Airway epithelial cell (primary cell): Measurements from ENCODE around the gene PLP2. TPM values are rescaled to one million over a fixed set of nuclear protein-coding genes. Genes with fewer than 3 reads are reported as not detected.

ENCODE experiments used
- total RNA-seq: library from RNA; depleted of rRNA; stranded (reverse); fragments of >200 nt; gene quantifications from 2 replicates; pipeline ENCODE4 v1.2.3, GENCODE V29; 2015

PLP2 gene
- total RNA-seq: 97.5 and 130 TPM in 2 replicates

GRCh38 chrX:49171752-49172279, at the start of gene PLP2:
PLP2 (plus strand) TSS chrX:49171898; CDS start chrX:49172001, 103 bp downstream.

DNA sequence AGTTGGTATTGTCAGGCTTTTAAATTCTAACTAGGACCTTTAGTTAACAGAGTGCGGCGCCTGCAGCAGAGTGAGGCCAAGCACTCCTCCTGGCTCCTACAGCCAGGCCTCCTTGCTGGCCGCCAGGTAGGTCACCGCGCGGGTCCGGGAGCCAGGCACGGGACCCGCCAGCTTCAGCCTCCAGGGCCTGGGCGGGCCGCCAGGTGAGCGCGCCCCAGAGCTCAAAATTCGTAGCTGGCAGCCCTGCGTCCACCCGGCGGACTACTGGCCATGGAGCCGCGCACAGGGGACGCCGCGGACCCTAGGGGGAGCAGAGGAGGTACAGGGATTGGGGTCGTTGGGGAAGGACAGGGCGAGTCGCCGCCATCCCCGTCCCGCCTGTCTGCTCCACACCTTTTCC, 9.1 kb upstream of the PLP2 start, which contains the start of gene MAGIX:
TSS of gene MAGIX (plus strand) at position 139 of the 400 bp plus-strand sequence. CDS start at position 271, 132 bp downstream.

DNA sequence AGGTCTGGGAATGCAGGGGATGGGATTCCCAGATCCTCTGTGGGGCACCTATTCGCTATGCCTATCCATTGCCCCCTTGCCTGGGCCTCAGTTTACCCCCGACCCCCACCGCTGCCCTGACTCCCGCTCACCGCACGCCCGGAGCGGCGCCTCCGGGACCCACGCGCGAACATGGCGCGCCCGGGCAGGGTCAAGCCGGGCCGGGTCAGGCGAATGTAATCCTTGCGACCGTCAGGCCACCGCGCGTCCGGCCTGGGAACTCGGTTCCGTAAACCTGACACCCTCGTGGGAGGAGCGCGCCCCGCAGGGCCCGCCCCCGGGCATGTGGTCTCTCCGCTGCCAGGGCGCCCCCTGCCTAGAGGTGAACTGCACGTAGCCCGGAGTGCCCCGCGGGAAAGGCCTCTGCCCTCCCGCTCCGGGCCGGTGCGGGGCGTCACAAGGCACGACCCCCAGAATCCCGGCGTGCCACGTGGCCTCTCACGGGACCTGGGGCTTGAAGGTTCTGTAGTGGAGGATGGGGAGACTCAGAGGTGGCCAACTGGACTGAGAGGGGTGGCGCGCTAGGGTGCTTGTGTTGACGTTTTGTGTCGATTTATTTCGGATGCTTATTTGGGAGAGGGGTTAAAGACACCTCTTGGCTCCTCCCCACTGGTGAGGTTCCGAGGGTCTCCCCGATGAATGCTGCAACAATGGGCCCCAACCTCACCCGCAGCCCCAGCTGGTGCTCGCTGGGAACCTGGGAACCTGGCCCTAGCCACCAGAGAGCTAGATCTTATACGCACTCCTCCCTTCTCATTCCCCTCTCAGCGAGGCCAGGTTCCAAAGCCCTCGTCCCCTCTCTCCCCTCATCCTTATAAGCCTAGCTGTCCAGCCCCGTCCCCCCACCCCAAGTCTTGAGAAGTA, 14.7 kb downstream of the PLP2 start, which contains the start of gene PRICKLE3:
TSS of gene PRICKLE3 (minus strand) at position 249 of the 903 bp plus-strand sequence. CDS start at position 173, 76 bp downstream.

GRCh38 chrX:49199906-49200771, 28.4 kb downstream of the PLP2 start, which contains the start of gene SYP:
SYP (minus strand) TSS chrX:49200193; CDS start chrX:49200186, 7 bp downstream.

Other genes with a start within 250 kb of the PLP2 start
- 30.3 and 32.0 TPM in 2 replicates for gene OTUD5, start 214.3 kb upstream of the PLP2 start, total RNA-seq
- gene KCND1, start 200.1 kb upstream of the PLP2 start, total RNA-seq: under 0.01 and 0.14 TPM in 2 replicates
- 9.9 and 14.4 TPM in 2 replicates for gene GRIPAP1, start 169.6 kb upstream of the PLP2 start, total RNA-seq
- gene TFE3, start 128.5 kb upstream of the PLP2 start, total RNA-seq: 41.7 and 45.1 TPM in 2 replicates
- gene CCDC120, start 112.9 kb upstream of the PLP2 start, total RNA-seq: 6.3 and 11.5 TPM in 2 replicates
- gene PRAF2, start 97.9 kb upstream of the PLP2 start, total RNA-seq: 16.3 and 19.3 TPM in 2 replicates
- gene WDR45, start 92.0 kb upstream of the PLP2 start, total RNA-seq: 23.1 and 34.7 TPM in 2 replicates
- 21.4 and 22.3 TPM in 2 replicates for gene GPKOW, start 48.2 kb upstream of the PLP2 start, total RNA-seq
- 1.7 and 4.5 TPM in 2 replicates for gene MAGIX, start 9.1 kb upstream of the PLP2 start, total RNA-seq
- gene PRICKLE3, start 14.5 kb downstream of the PLP2 start, total RNA-seq: 33.0 and 34.0 TPM in 2 replicates
- 0.14 and 0.51 TPM in 2 replicates for gene SYP, start 28.3 kb downstream of the PLP2 start, total RNA-seq
- gene CACNA1F, start 61.4 kb downstream of the PLP2 start, total RNA-seq: under 0.01 TPM in 1 of 2 replicates, not detected in the other
- gene CCDC22, start 63.6 kb downstream of the PLP2 start, total RNA-seq: 21.3 and 24.3 TPM in 2 replicates
- not detected in 2 replicates for gene FOXP3, start 92.8 kb downstream of the PLP2 start, total RNA-seq
- gene PPP1R3F, start 97.9 kb downstream of the PLP2 start, total RNA-seq: 4.7 and 6.2 TPM in 2 replicates
- gene GAGE10, start 131.7 kb downstream of the PLP2 start, total RNA-seq: not detected in 2 replicates
- gene GAGE12J, start 150.1 kb downstream of the PLP2 start, total RNA-seq: not detected in 2 replicates
- not detected in 2 replicates for gene GAGE13, start 159.7 kb downstream of the PLP2 start, total RNA-seq